Kidney (tissue), 14 donors: ENCODE data around the gene TAF3. TPM values are rescaled to one million over a fixed set of nuclear protein-coding genes. Genes with fewer than 3 reads are reported as not detected.
A peak's percentile ranks its signal among the peaks of the same experiment; 100 is the strongest.

Experiments used
- DNase-seq, 5 donors: peaks; one replicate each; pipeline ENCODE4 v3.0.0-alpha.2; 2013 to 2020
- FAIRE-seq: peaks from 2 replicates; lab custom pipeline; 2012; peaks lifted over from hg19 to GRCh38; lab: Jason Lieb, UNC
- H3K27ac ChIP-seq, 2 donors: one replicate each; pipeline ENCODE4 v1.7.0; 2013; ENCODE audit warnings: low read depth in 2 of 2, low read length in 2 of 2, inconsistent platforms in 1 of 2
- H3K27me3 ChIP-seq: one replicate; pipeline ENCODE4 v1.7.1; 2013; ENCODE audit warnings: low read length, inconsistent platforms; ENCODE audit not compliant: control insufficient read depth, insufficient read depth
- H3K36me3 ChIP-seq, 3 donors: one replicate each; pipeline versions ENCODE4 v1.7.0 to v1.7.1; 2013; ENCODE audit warnings: low read length in 3 of 3, control low read depth in 1 of 3, inconsistent platforms in 1 of 3; ENCODE audit not compliant: insufficient read depth in 3 of 3, control insufficient read depth in 2 of 3
- H3K4me1 ChIP-seq, 3 donors: one replicate each; pipeline versions ENCODE4 v1.7.0 to v1.7.1; 2013; ENCODE audit warnings: low read length in 3 of 3, inconsistent platforms in 1 of 3, low read depth in 1 of 3; ENCODE audit not compliant: control insufficient read depth in 2 of 3, insufficient read depth in 2 of 3
- H3K4me3 ChIP-seq, 3 donors: one replicate each; pipeline versions ENCODE4 v1.7.0 to v1.8.1; 2013; ENCODE audit warnings: low read length in 3 of 3, control low read depth in 1 of 3, inconsistent platforms in 1 of 3
- H3K9ac ChIP-seq, 3 donors: one replicate each; pipeline versions ENCODE4 v1.7.0 to v1.7.1; 2013; ENCODE audit warnings: low read length in 3 of 3, control low read depth in 1 of 3, inconsistent platforms in 1 of 3
- H3K9me3 ChIP-seq, 3 donors: one replicate each; pipeline versions ENCODE4 v1.7.0 to v1.7.1; 2013; ENCODE audit warnings: low read length in 3 of 3, control low read depth in 1 of 3, inconsistent platforms in 1 of 3; ENCODE audit not compliant: control insufficient read depth in 2 of 3, insufficient read depth in 1 of 3
- CTCF ChIP-seq: IDR thresholded peaks from 3 replicates; pipeline ENCODE4 v1.5.1; 2012; ENCODE audit warnings: mild to moderate bottlenecking, moderate library complexity, borderline replicate concordance; ENCODE audit not compliant: insufficient read depth; ENCODE audit errors: extremely low read depth
- intact Hi-C: fragments of 100-400 bp; cut with DNase I; formaldehyde crosslinking; loops from one replicate; pipeline ENCODE4 v1.11.1; 2022
- polyA plus RNA-seq: library from polyadenylated mRNA; stranded (reverse); fragments of 350-450 nt; fragmentation: Illumina TruSeq; extraction: RNeasy Lipid Tissue Mini Kit (QIAGEN cat#74804); gene quantifications from one replicate; pipeline ENCODE4 v1.2.3, GENCODE V29; 2014; ENCODE audit warnings: low read depth, low replicate concordance; ENCODE audit not compliant: insufficient read depth
- total RNA-seq: library from RNA; stranded (reverse); fragmentation: NEBNext Ultra II Directional; extraction: Animal tissue kit (Norgen Biotek cat#: 25700); gene quantifications from one replicate; pipeline ENCODE4 v1.2.1, GENCODE V29; 2021
- donor health status: control.
- donor health status: control.
- donor health status: control.
- donor health status: control.
- donor health status: control.
- donor health status: DM: yes; HTN: yes; CAD: no.
- donor health status: Normal renal cell carcinoma (clear cell type).

TAF3 gene
- total and polyA plus RNA-seq, 2 donors from 2014 or later: 4.0 to 8.7 TPM

- no peak overlapping the region for H3K9ac ChIP-seq
- peak in 4 of 5 donors; percentile 47 to 86 (median 72) for DNase-seq
- no peak for FAIRE-seq
Observed at GRCh38 chr10:8035006-8035640, 216.8 kb downstream of the TAF3 start.

GRCh38 chr10:8035641-8036470 is 217.6 kb downstream of the TAF3 start:
- peak overlapping the region; percentile 38 to 71 for H3K27ac ChIP-seq
- no peaks in the 10 kb centered on the region for H3K36me3 ChIP-seq
- intact Hi-C loops: no loop called here
- FAIRE-seq (no peak), DNase-seq (peak in 3 of 5 donors; percentile 21 to 55 (median 37))
- peak overlapping the region in 2 of 3 donors; percentile 18 to 33 for H3K4me3 ChIP-seq
- H3K9ac ChIP-seq: no peak overlapping the region
- H3K4me1 ChIP-seq: peaks cover 0 to 2% (median 0%) of the 10 kb centered on the region in 3 donors
- peaks cover 56% of the 10 kb centered on the region for H3K27me3 ChIP-seq
- H3K9me3 ChIP-seq: no peaks in the 10 kb centered on the region
- TF ChIP-seq CTCF: no peak

More at GRCh38 chr10:8035006-8035640, 216.8 kb downstream of the TAF3 start:
- peaks cover 0 to 2% (median 0%) of the 10 kb centered on the region in 3 donors for H3K4me1 ChIP-seq
- H3K9me3 ChIP-seq: no peaks in the 10 kb centered on the region
- no peak for TF ChIP-seq CTCF
- H3K27ac ChIP-seq: peak overlapping the region; percentile 59 to 71
- intact Hi-C loops: no loop called here
- H3K36me3 ChIP-seq: no peaks in the 10 kb centered on the region
- H3K4me3 ChIP-seq: peak overlapping the region in 2 of 3 donors; percentile 18 to 33
- peaks cover 51% of the 10 kb centered on the region for H3K27me3 ChIP-seq

GRCh38 chr10:8036506-8037198 is 218.3 kb downstream of the TAF3 start:
- intact Hi-C loops: no loop called here
- peak overlapping the region in 1 of 3 donors; percentile 6 for H3K4me3 ChIP-seq
- no peak for TF ChIP-seq CTCF
- DNase-seq: peak in 1 of 5 donors; percentile 49
- H3K36me3 ChIP-seq: no peaks in the 10 kb centered on the region
- peaks cover 0 to 2% (median 0%) of the 10 kb centered on the region in 3 donors for H3K4me1 ChIP-seq
- H3K9ac ChIP-seq: peak overlapping the region in 1 of 3 donors; percentile 51
- peak overlapping the region; percentile 49 to 71 for H3K27ac ChIP-seq
- FAIRE-seq: no peak
- H3K27me3 ChIP-seq: peaks cover 57% of the 10 kb centered on the region
- no peaks in the 10 kb centered on the region for H3K9me3 ChIP-seq
